ENCODE data around the gene NDUFC2. TPM values are rescaled to one million over a fixed set of nuclear protein-coding genes. Genes with fewer than 3 reads are reported as not detected.

The NDUFC2 gene
- total RNA-seq, 6 experiments from 2014 or later, result 330 to 476 (median 410) TPM

GRCh38 chr11:78110351-78110750 is 30.7 kb upstream of the NDUFC2 start:
- TF ChIP-seq, protein P1, sequence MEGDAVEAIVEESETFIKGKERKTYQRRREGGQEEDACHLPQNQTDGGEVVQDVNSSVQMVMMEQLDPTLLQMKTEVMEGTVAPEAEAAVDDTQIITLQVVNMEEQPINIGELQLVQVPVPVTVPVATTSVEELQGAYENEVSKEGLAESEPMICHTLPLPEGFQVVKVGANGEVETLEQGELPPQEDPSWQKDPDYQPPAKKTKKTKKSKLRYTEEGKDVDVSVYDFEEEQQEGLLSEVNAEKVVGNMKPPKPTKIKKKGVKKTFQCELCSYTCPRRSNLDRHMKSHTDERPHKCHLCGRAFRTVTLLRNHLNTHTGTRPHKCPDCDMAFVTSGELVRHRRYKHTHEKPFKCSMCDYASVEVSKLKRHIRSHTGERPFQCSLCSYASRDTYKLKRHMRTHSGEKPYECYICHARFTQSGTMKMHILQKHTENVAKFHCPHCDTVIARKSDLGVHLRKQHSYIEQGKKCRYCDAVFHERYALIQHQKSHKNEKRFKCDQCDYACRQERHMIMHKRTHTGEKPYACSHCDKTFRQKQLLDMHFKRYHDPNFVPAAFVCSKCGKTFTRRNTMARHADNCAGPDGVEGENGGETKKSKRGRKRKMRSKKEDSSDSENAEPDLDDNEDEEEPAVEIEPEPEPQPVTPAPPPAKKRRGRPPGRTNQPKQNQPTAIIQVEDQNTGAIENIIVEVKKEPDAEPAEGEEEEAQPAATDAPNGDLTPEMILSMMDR (IDR thresholded peaks at IDR 0.05), result no peak

GRCh38 chr11:78109081-78110015 is 29.7 kb upstream of the NDUFC2 start:
- Mint-ChIP-seq H3K4me3 (no peak overlapping the region), H3K9me3 (no peaks in the 10 kb centered on the region), H3K36me3 (ENCODE audit: low read depth) (peaks cover 18% of the 10 kb centered on the region), H3K27ac (peak overlapping the region; percentile 46; the same call in 1 of the 2 replicates), H3K27me3 (ENCODE audit: insufficient read depth) (no peaks in the 10 kb centered on the region), H3K4me1 (ENCODE audit: low read depth) (peaks cover 32% of the 10 kb centered on the region)
- no peak for DNase-seq
- TF ChIP-seq, protein P1 (IDR thresholded peaks at IDR 0.05), result no peak

More at GRCh38 chr11:78110351-78110750, 30.7 kb upstream of the NDUFC2 start:
- Mint-ChIP-seq H3K9me3 (no peaks in the 10 kb centered on the region), H3K36me3 (ENCODE audit: low read depth) (peaks cover 18% of the 10 kb centered on the region), H3K27ac (peak overlapping the region; percentile 47), H3K4me3 (no peak overlapping the region), H3K4me1 (ENCODE audit: low read depth) (peaks cover 23% of the 10 kb centered on the region), H3K27me3 (ENCODE audit: insufficient read depth) (no peaks in the 10 kb centered on the region)
- DNase-seq, result no peak

GRCh38 chr11:78100676-78101472 is 21.2 kb upstream of the NDUFC2 start:
- Mint-ChIP-seq H3K27me3 (ENCODE audit: insufficient read depth) (no peaks in the 10 kb centered on the region), H3K9me3 (no peaks in the 10 kb centered on the region), H3K36me3 (ENCODE audit: low read depth) (peaks cover 10% of the 10 kb centered on the region; the same call in 1 of the 2 replicates), H3K27ac (0 out of 2 replicates have a peak overlapping the region, but pooled peaks have one; percentile 24), H3K4me1 (ENCODE audit: low read depth) (peaks cover 21% of the 10 kb centered on the region), H3K4me3 (no peak overlapping the region)
- TF ChIP-seq, protein P1 (IDR thresholded peaks at IDR 0.05), result no peak
- no peak for DNase-seq

- TF ChIP-seq, protein P1 (IDR thresholded peaks at IDR 0.05), result no peak
- H3K27ac Mint-ChIP-seq, result no peak overlapping the region
- peaks cover 21% of the 10 kb centered on the region for H3K4me1 Mint-ChIP-seq (ENCODE audit: low read depth)
- H3K9me3 Mint-ChIP-seq, result no peaks in the 10 kb centered on the region
- no peaks in the 10 kb centered on the region for H3K27me3 Mint-ChIP-seq (ENCODE audit: insufficient read depth)
- peaks cover 10% of the 10 kb centered on the region; the same call in 1 of the 2 replicates for H3K36me3 Mint-ChIP-seq (ENCODE audit: low read depth)
- no peak overlapping the region for H3K4me3 Mint-ChIP-seq
- no peak for DNase-seq
Observed at GRCh38 chr11:78100261-78100660, 20.6 kb upstream of the NDUFC2 start.

DNA sequence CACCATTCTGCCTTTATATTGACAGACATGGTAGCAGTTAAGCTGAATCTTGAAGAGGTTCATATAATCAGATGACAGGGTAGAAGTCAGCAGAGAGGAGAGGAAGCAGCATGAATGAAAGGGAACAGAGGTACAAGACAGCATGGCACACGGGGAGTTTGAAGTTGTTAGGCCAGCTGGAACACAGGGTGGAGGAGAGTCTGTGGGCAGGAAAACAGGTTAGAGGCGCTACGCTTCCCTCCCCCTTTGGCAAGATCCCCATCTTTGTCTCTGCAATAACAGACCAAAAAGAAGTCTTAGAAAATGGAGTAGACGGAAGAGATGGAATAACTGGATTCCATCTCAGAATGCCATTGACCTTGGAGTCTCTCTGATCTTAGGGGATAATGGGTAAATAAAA is 20.0 kb upstream of the NDUFC2 start:
- Mint-ChIP-seq H3K4me3 (no peak overlapping the region), H3K4me1 (ENCODE audit: low read depth) (peaks cover 15% of the 10 kb centered on the region), H3K9me3 (no peaks in the 10 kb centered on the region), H3K27ac (no peak overlapping the region), H3K36me3 (ENCODE audit: low read depth) (peaks cover 14% of the 10 kb centered on the region; the same call in 1 of the 2 replicates), H3K27me3 (ENCODE audit: insufficient read depth) (no peaks in the 10 kb centered on the region)
- no peak for DNase-seq
- TF ChIP-seq, protein P1 (IDR thresholded peaks at IDR 0.05), result no peak

Data from HFFc6 (cell line).